GM12892 (cell line): ENCODE data around the gene COX10.

ENCODE experiments used
- POLR2A ChIP-seq: IDR thresholded peaks from 2 replicates; pipeline ENCODE4 v1.6.1; 2011; ENCODE audit warnings: low read depth, low read length, control low read depth
- POLR2AphosphoS5 ChIP-seq: IDR thresholded peaks from 2 replicates; pipeline ENCODE4 v1.6.1; 2011; ENCODE audit warnings: low read depth, low read length, control low read depth

- TF ChIP-seq POLR2A (no peak), POLR2AphosphoS5 (no peak)
Measured at GRCh38 chr17:14135906-14136590, 66.7 kb downstream of the COX10 start.
